PC-3 (cell line): ENCODE results near the gene ELK3. TPM values are rescaled to one million over a fixed set of nuclear protein-coding genes. Genes with fewer than 3 reads are reported as not detected.
A peak's percentile ranks its signal among the peaks of the same experiment; 100 is the strongest.

ENCODE experiments used
- ATAC-seq: fragments of 200-7000 bp; cut with Tn5 transposase; 2 replicates; pipeline ENCODE4 v1.9.1; 2020; ENCODE audit warnings: mild to moderate bottlenecking, moderate library complexity
- BruUV-seq: library from RNA; stranded (reverse); fragments of 400-500 nt; replicated peaks from 2 replicates; lab custom pipeline; 2021; lab: Mats Ljungman, UMichigan
- CTCF ChIA-PET: fragments of 300-600 bp; sonication (Branson Sonifier 250); formaldehyde crosslinking; loops from one replicate; lab custom pipeline; 2022; ENCODE audit warnings: antibody characterized with exemption; lab: Charles Lee
- POLR2A ChIA-PET: fragments of 300-600 bp; sonication (Branson Sonifier 250); formaldehyde crosslinking; loops from one replicate; lab custom pipeline; 2022; ENCODE audit warnings: antibody characterized with exemption; ENCODE audit not compliant: unreplicated experiment; lab: Charles Lee
- DNase-seq: peaks from one replicate; pipeline ENCODE4 v3.0.0-alpha.2; 2015
- H2AFZ ChIP-seq: fragments of 300-600 bp; sonication (generic); 2 replicates; pipeline ENCODE4 v1.6.0; 2016; ENCODE audit warnings: antibody characterized with exemption, low read length
- H3F3A ChIP-seq: fragments of 300-600 bp; sonication (generic); one replicate; pipeline ENCODE4 v1.6.0; 2017; ENCODE audit warnings: antibody characterized with exemption, low read length, control low read depth, mild to moderate bottlenecking; ENCODE audit not compliant: unreplicated experiment
- H3K27ac ChIP-seq: fragments of 300-600 bp; sonication (generic); 2 replicates; pipeline ENCODE4 v1.5.1; 2016; ENCODE audit warnings: mild to moderate bottlenecking, low read length
- H3K27me3 ChIP-seq: fragments of 300-600 bp; sonication (generic); 2 replicates; pipeline ENCODE4 v1.6.1; 2016; ENCODE audit warnings: low read length, mixed read lengths
- H3K36me3 ChIP-seq: fragments of 300-600 bp; sonication (generic); 2 replicates; pipeline ENCODE4 v1.6.1; 2016; ENCODE audit warnings: low read depth, mixed run types, low read length, mixed read lengths
- H3K4me1 ChIP-seq: fragments of 300-600 bp; sonication (generic); 2 replicates; pipeline ENCODE4 v1.5.1; 2016; ENCODE audit warnings: low read length; ENCODE audit not compliant: insufficient read depth
- H3K4me2 ChIP-seq: fragments of 300-600 bp; sonication (generic); 2 replicates; pipeline ENCODE4 v1.6.0; 2016; ENCODE audit warnings: low read length
- H3K4me3 ChIP-seq: fragments of 300-600 bp; sonication (generic); 2 replicates; pipeline ENCODE4 v1.5.1; 2016; ENCODE audit warnings: mild to moderate bottlenecking, low read length, mixed read lengths
- H3K79me2 ChIP-seq: fragments of 300-600 bp; sonication (generic); 2 replicates; pipeline ENCODE4 v1.6.1; 2017; ENCODE audit warnings: low read length, mixed read lengths
- H3K9ac ChIP-seq: fragments of 300-600 bp; sonication (generic); 2 replicates; pipeline ENCODE4 v1.6.0; 2016; ENCODE audit warnings: mild to moderate bottlenecking, low read length
- H3K9me2 ChIP-seq: fragments of 300-600 bp; sonication (generic); replicated peaks from 2 replicates; pipeline ENCODE4 v1.6.1; 2016; ENCODE audit warnings: mixed run types, low read length, mixed read lengths
- H3K9me3 ChIP-seq: fragments of 300-600 bp; sonication (generic); 2 replicates; pipeline ENCODE4 v1.6.1; 2016; ENCODE audit warnings: low read length, mixed read lengths
- H4K20me1 ChIP-seq: fragments of 300-600 bp; sonication (generic); 2 replicates; pipeline ENCODE4 v1.6.1; 2016; ENCODE audit warnings: low read length, mixed read lengths
- EZH2 ChIP-seq: fragments of 300-600 bp; sonication (generic); IDR thresholded peaks from one replicate; pipeline ENCODE4 v1.6.1; 2017; ENCODE audit warnings: antibody characterized with exemption, mild to moderate bottlenecking, low read length; ENCODE audit not compliant: unreplicated experiment
- EZH2phosphoT487 ChIP-seq: fragments of 300-600 bp; sonication (generic); IDR thresholded peaks from 2 replicates; pipeline ENCODE4 v1.6.1; 2018; ENCODE audit warnings: mild to moderate bottlenecking, antibody characterized with exemption, low read length, borderline replicate concordance
- intact Hi-C: fragments of 100-400 bp; cut with micrococcal nuclease; formaldehyde crosslinking; loops from 2 replicates; pipeline ENCODE4 v1.9.0; 2023
- total RNA-seq: library from RNA; depleted of rRNA; stranded (reverse); fragments of >200 nt; gene quantifications from 2 replicates; pipeline ENCODE4 v1.2.3, GENCODE V29; 2014
- TF ChIP-seq, protein P1 (sequence below): fragments of 300-600 bp; sonication (generic); conservative IDR thresholded peaks from 2 replicates; pipeline ENCODE4 v1.5.1; 2017; ENCODE audit warnings: antibody characterized with exemption, low read depth, mild to moderate bottlenecking, low read length

Gene ELK3
- total RNA-seq, 1 experiment from 2014 or later = 16.2 TPM

DNA sequence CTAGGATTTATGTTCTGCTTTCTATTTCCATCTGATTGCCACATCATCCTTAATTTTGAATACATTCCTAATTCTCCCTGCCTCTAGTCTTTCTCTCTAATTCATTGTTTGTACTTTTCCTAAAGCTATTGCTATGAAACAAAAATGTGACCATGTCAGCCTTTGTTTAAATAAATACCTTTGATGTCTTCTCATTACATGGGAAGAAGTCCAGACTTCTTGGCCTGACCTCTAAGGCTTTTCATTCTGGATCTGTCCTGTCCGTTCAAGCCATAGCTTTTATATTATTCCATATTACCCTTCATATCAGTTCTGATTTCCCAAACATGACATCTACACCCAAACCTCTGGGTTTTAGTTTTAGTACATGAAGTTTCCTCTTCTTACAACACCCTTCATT lies 114.7 kb downstream of the ELK3 start:
- Histone ChIP-seq H3K9me2 (no peaks in the 10 kb centered on the region), H3K79me2 (peaks cover 7% of the 10 kb centered on the region; the same call in 1 of the 2 replicates), H3K27me3 (no peaks in the 10 kb centered on the region), H4K20me1 (no peaks in the 10 kb centered on the region), H3F3A (no peaks in the 10 kb centered on the region), H3K9me3 (no peaks in the 10 kb centered on the region), H3K9ac (no peak overlapping the region), H3K4me3 (no peak overlapping the region), H3K36me3 (peaks cover 8% of the 10 kb centered on the region; the same call in 1 of the 2 replicates), H3K4me2 (no peak overlapping the region), H2AFZ (no peak overlapping the region), H3K27ac (no peak overlapping the region), H3K4me1 (no peaks in the 10 kb centered on the region)
- intact Hi-C loops = loop anchor here (10.0 kb wide), 1 partner anchor 206 kb away; no protein-coding TSS in a partner anchor
- POLR2A ChIA-PET = no interaction called here
- ATAC-seq = no peak
- no peak for DNase-seq
- BruUV-seq = TSS peak; percentile 33
- no peak for TF ChIP-seq EZH2
- TF ChIP-seq EZH2phosphoT487 = no peak
- TF ChIP-seq, protein P1, sequence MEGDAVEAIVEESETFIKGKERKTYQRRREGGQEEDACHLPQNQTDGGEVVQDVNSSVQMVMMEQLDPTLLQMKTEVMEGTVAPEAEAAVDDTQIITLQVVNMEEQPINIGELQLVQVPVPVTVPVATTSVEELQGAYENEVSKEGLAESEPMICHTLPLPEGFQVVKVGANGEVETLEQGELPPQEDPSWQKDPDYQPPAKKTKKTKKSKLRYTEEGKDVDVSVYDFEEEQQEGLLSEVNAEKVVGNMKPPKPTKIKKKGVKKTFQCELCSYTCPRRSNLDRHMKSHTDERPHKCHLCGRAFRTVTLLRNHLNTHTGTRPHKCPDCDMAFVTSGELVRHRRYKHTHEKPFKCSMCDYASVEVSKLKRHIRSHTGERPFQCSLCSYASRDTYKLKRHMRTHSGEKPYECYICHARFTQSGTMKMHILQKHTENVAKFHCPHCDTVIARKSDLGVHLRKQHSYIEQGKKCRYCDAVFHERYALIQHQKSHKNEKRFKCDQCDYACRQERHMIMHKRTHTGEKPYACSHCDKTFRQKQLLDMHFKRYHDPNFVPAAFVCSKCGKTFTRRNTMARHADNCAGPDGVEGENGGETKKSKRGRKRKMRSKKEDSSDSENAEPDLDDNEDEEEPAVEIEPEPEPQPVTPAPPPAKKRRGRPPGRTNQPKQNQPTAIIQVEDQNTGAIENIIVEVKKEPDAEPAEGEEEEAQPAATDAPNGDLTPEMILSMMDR = no peak
- CTCF ChIA-PET = no interaction called here

DNA sequence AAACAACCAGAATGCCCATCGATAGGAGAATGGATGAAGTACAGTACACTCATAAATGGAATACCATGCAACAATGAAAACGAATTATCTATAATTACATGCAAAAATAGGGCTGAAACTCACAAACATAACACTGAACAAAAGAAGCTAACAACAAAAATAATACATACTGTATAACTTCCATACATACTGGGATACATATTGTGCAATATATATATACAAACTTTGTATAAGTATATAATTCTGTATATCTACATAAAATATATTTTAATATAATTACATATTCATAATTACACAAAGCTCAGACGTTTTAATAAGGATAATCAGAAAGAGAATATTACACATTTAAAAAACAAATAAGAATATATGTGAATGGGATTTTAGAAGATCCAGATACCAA lies 115.9 kb downstream of the ELK3 start:
- BruUV-seq = no TSS peak

GRCh38 chr12:96311191-96311590 lies 117.0 kb downstream of the ELK3 start:
- CTCF ChIA-PET = no interaction called here

More for the DNA sequence above, 115.9 kb downstream of the ELK3 start:
- ChIA-PET POLR2A (no interaction called here), CTCF (no interaction called here)
- intact Hi-C loops = no loop called here
- Histone ChIP-seq H3K36me3 (peaks cover 8% of the 10 kb centered on the region; the same call in 1 of the 2 replicates), H3K9me2 (no peaks in the 10 kb centered on the region), H3K4me2 (no peak overlapping the region), H3K4me3 (no peak overlapping the region), H3K27ac (no peak overlapping the region), H3K4me1 (no peaks in the 10 kb centered on the region), H4K20me1 (no peaks in the 10 kb centered on the region), H3F3A (no peaks in the 10 kb centered on the region), H3K27me3 (no peaks in the 10 kb centered on the region), H3K79me2 (peaks cover 18% of the 10 kb centered on the region), H2AFZ (no peak overlapping the region), H3K9ac (no peak overlapping the region), H3K9me3 (no peaks in the 10 kb centered on the region)
- TF ChIP-seq, protein P1 = no peak
- ATAC-seq = no peak
- DNase-seq = no peak

More at GRCh38 chr12:96311191-96311590, 117.0 kb downstream of the ELK3 start:
- Histone ChIP-seq H3K9me3 (no peaks in the 10 kb centered on the region), H3K79me2 (peaks cover 25% of the 10 kb centered on the region), H3K4me3 (no peak overlapping the region), H3K27ac (no peak overlapping the region), H3F3A (no peaks in the 10 kb centered on the region), H3K4me1 (peaks cover 6% of the 10 kb centered on the region), H4K20me1 (no peaks in the 10 kb centered on the region), H2AFZ (no peak overlapping the region), H3K36me3 (peaks cover 8% of the 10 kb centered on the region; the same call in 1 of the 2 replicates), H3K9me2 (no peaks in the 10 kb centered on the region), H3K9ac (no peak overlapping the region), H3K4me2 (no peak overlapping the region), H3K27me3 (no peaks in the 10 kb centered on the region)
- DNase-seq (no peak), ATAC-seq (no peak)
- POLR2A ChIA-PET = no interaction called here
- TF ChIP-seq EZH2phosphoT487 (no peak), EZH2 (no peak)
- TF ChIP-seq, protein P1 = no peak
- intact Hi-C loops = no loop called here
- no TSS peak for BruUV-seq
